ENCODE data around the gene TMX2. TPM values are rescaled to one million over a fixed set of nuclear protein-coding genes. Genes with fewer than 3 reads are reported as not detected.
A peak's percentile ranks its signal among the peaks of the same experiment; 100 is the strongest.
"Not testable (repeated sequence)": the region's sequence is repeated elsewhere in the genome, so short reads cannot be mapped to it uniquely, and the experiment has no call there.

TMX2 gene
- total RNA-seq, 4 donors from 2014 or later = 29.1 to 54.9 (median 40.5) TPM

GRCh38 chr11:57704932-57705331, 7.5 kb upstream of the TMX2 start:
- Histone ChIP-seq H3K27me3 (no peaks in the 10 kb centered on the region), H3K4me3 (no peak overlapping the region), H3K9me3 (no peaks in the 10 kb centered on the region), H3K27ac (no peak overlapping the region), H3K36me3 (peaks cover 0 to 43% of the 10 kb centered on the region in 2 donors), H3K4me1 (peaks cover 0 to 4% of the 10 kb centered on the region in 2 donors)
- TF ChIP-seq POLR2A (IDR thresholded peaks at IDR 0.05) = no peak
- TF ChIP-seq, protein P1, sequence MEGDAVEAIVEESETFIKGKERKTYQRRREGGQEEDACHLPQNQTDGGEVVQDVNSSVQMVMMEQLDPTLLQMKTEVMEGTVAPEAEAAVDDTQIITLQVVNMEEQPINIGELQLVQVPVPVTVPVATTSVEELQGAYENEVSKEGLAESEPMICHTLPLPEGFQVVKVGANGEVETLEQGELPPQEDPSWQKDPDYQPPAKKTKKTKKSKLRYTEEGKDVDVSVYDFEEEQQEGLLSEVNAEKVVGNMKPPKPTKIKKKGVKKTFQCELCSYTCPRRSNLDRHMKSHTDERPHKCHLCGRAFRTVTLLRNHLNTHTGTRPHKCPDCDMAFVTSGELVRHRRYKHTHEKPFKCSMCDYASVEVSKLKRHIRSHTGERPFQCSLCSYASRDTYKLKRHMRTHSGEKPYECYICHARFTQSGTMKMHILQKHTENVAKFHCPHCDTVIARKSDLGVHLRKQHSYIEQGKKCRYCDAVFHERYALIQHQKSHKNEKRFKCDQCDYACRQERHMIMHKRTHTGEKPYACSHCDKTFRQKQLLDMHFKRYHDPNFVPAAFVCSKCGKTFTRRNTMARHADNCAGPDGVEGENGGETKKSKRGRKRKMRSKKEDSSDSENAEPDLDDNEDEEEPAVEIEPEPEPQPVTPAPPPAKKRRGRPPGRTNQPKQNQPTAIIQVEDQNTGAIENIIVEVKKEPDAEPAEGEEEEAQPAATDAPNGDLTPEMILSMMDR (IDR thresholded peaks at IDR 0.05 in 4 of 5, conservative IDR thresholded peaks at IDR 0.05 in 1 of 5) = no peak
- in situ Hi-C loops (cut with MboI; ENCODE audit: low sequenced_read_pairs in 4 of 4) (loop anchor here in 1 of 4 donors (25.0 kb wide), 1 partner anchor 882 kb away; the partner anchor contains the start of genes LPXN and ZFP91), intact Hi-C loops (cut with DNase I; ENCODE audit: low total_unique reads) (no loop called here)
- ATAC-seq (no peak), DNase-seq (no peak)

GRCh38 chr11:57705432-57705831, 7.0 kb upstream of the TMX2 start:
- H3K4me1 ChIP-seq; H3K4me3 ChIP-seq; H3K27me3 ChIP-seq; ATAC-seq; intact Hi-C loops (cut with DNase I; ENCODE audit: low total_unique reads); H3K27ac ChIP-seq; DNase-seq; H3K9me3 ChIP-seq: not testable (repeated sequence)
- H3K36me3 ChIP-seq = peaks cover 0 to 38% of the 10 kb centered on the region in 2 donors
- in situ Hi-C loops (cut with MboI; ENCODE audit: low sequenced_read_pairs in 4 of 4) = loop anchor here in 1 of 4 donors (25.0 kb wide), 1 partner anchor 882 kb away; the partner anchor contains the start of genes LPXN and ZFP91

DNA sequence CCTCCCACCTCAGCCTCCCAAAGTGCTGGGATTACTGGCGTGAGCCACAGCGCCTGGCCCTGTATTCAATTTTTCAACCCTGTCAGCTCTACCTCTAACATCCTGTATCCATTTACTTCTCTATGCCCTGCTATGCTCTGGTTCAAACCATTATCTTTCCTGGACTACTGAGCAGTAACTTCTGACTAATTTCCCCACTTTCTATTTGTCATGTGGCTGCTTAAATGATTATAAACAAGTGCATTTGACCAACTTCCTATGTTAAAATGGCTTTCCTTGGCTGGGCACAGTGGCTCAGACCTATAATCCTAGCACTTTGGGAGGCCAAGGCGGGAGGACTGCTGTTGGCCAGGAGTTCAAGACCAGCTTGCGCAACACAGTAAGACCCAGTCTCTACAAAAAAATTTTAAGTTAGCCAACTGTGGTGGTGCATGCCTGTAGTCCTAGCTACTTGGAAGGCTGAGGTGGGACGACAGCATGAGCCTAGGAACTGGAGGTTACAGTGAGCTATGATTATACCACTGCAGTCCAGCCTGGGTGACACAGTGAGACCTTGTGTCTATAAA, 2.5 kb upstream of the TMX2 start:
- Histone ChIP-seq H3K27ac (no peak overlapping the region), H3K27me3 (no peaks in the 10 kb centered on the region), H3K36me3 (peaks cover 0 to 3% of the 10 kb centered on the region in 2 donors), H3K9me3 (no peaks in the 10 kb centered on the region), H3K4me3 (no peak overlapping the region), H3K4me1 (peaks cover 30% of the 10 kb centered on the region in 2 donors)
- ATAC-seq (no peak), DNase-seq (no peak)
- intact Hi-C loops (cut with DNase I; ENCODE audit: low total_unique reads) (loop anchor here (5.0 kb wide), 2 partner anchors 867 to 1907 kb away; partner anchors contain the start of genes LPXN, OSBP and ZFP91), in situ Hi-C loops (cut with MboI; ENCODE audit: low sequenced_read_pairs in 4 of 4) (loop anchor here in 1 of 4 donors (25.0 kb wide), 1 partner anchor 877 kb away; the partner anchor contains the start of genes LPXN and ZFP91)
- no peak for TF ChIP-seq POLR2A (IDR thresholded peaks at IDR 0.05)
- TF ChIP-seq, protein P1 (IDR thresholded peaks at IDR 0.05 in 4 of 5, conservative IDR thresholded peaks at IDR 0.05 in 1 of 5) = no peak

DNA sequence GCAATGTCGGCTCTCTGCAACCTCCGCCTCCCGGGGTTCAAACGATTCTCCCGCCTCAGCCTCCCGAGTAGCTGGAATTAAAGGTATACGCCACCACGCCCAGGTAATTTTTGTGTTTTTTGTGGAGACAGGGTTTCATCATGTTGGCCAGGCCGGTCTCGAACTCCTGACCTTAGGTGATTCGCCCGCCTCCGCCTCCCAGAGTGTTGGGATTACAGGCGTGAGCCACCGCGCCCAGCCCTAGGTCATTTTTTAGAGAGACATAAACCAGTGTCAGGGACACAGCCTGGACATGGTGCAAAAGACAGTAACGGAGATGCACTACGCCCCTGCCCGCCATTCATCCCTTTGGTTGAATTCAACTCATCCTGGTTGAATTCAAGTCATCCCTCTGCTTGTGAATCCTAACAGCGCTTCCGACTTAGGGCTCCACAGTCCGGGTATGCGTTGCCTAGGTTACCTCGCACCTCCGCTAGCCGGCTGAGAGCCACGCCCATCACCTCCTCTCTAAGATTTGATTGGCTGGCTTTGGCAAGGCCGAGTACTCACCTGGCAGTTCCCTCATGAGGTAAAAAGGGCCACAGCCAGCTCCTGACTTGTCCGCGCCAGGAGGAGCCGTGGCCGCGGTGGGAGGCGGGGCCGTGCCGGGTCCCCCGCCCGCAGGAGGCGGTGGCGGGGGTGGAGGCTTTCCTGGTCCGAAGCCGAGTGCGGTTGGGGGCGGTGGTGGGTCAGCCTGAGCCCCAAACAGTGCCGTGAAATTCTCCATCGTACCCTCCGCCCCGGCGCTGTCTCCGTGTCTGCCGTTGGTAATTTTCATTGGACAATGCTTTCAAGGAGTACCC, 758 bp upstream of the TMX2 start, which contains the start of gene MED19:
TSS of gene MED19 (minus strand) at position 802 of the 842 bp plus-strand sequence. CDS start at position 766, 36 bp downstream.
- H3K4me1 ChIP-seq = peaks cover 33 to 34% of the 10 kb centered on the region in 2 donors
- H3K4me3 ChIP-seq = peak within 1 kb of the TSS; percentile 82 to 99 (median 92)
- TF ChIP-seq POLR2A (IDR thresholded peaks at IDR 0.05) = peak; percentile 39 to 50
- TF ChIP-seq, protein P1 (IDR thresholded peaks at IDR 0.05 in 4 of 5, conservative IDR thresholded peaks at IDR 0.05 in 1 of 5) = peak in 1 of 5 experiments; percentile 9
- intact Hi-C loops (cut with DNase I; ENCODE audit: low total_unique reads) = loop anchor here (1.0 to 5.0 kb wide), 6 partner anchors 30 to 1906 kb away; partner anchors contain the start of genes CLP1, LPXN, OSBP and SELENOH
- in situ Hi-C loops (cut with MboI; ENCODE audit: low sequenced_read_pairs in 4 of 4) = loop anchor here in 1 of 4 donors (25.0 kb wide), 1 partner anchor 876 kb away; the partner anchor contains the start of genes LPXN and ZFP91
- ATAC-seq (peak; percentile 40 to 43), DNase-seq (peak; percentile 45 to 69)
- H3K9me3 ChIP-seq = no peaks in the 10 kb centered on the region
- no peaks in the 10 kb centered on the region for H3K36me3 ChIP-seq
- no peaks in the 10 kb centered on the region for H3K27me3 ChIP-seq
- H3K27ac ChIP-seq = peak within 1 kb of the TSS; percentile 87 to 91 (median 89)

Data from gastrocnemius medialis (tissue), 4 donors.